GM12878 (cell line): ENCODE results near the gene KCNN1. TPM values are rescaled to one million over a fixed set of nuclear protein-coding genes. Genes with fewer than 3 reads are reported as not detected.

ENCODE experiments used
- CBFB ChIP-seq: IDR thresholded peaks from 2 replicates; pipeline ENCODE4 v1.6.1; 2016; ENCODE audit warnings: antibody characterized with exemption, low read depth
- CEBPB ChIP-seq, 2 experiments: fragments of 150-350 bp in 1 of 2; IDR thresholded peaks; 2 replicates each; pipeline ENCODE4 v1.6.1; 2012 to 2014; ENCODE audit warnings: low read depth in 2 of 2, low read length in 2 of 2, borderline replicate concordance in 1 of 2, inconsistent platforms in 1 of 2
- CHD4 ChIP-seq: fragments of 200-600 bp; sonication (generic); IDR thresholded peaks from 2 replicates; pipeline ENCODE4 v1.6.1; 2016; ENCODE audit warnings: mild to moderate bottlenecking
- CREB1 ChIP-seq: IDR thresholded peaks from 2 replicates; pipeline ENCODE4 v1.6.1; 2012; ENCODE audit warnings: low read depth, mild to moderate bottlenecking, inconsistent platforms
- CREM ChIP-seq: IDR thresholded peaks from 2 replicates; pipeline ENCODE4 v1.6.1; 2014; ENCODE audit warnings: antibody characterized with exemption, low read depth
- CTCF ChIP-seq, 3 experiments: IDR thresholded peaks in 2 of 3; conservative IDR thresholded peaks in 1 of 3; 2 replicates each; pipeline ENCODE4 v1.5.1; 2011; ENCODE audit warnings: low read depth in 3 of 3, low read length in 3 of 3, mild to moderate bottlenecking in 3 of 3, control low read depth in 2 of 3, moderate library complexity in 2 of 3, inconsistent platforms in 1 of 3, mixed read lengths in 1 of 3; ENCODE audit not compliant: control insufficient read depth in 2 of 3, insufficient read depth in 1 of 3; ENCODE audit errors: extremely low read depth in 1 of 3
- CUX1 ChIP-seq: IDR thresholded peaks from 2 replicates; pipeline ENCODE4 v1.6.1; 2012; ENCODE audit warnings: improper control_type of control experiment, low read depth, low read length; ENCODE audit not compliant: insufficient replicate concordance
- FOS ChIP-seq: IDR thresholded peaks from 3 replicates; pipeline ENCODE4 v1.6.1; 2011; ENCODE audit warnings: borderline replicate concordance; ENCODE audit not compliant: insufficient read length; ENCODE audit errors: extremely low read depth
- HCFC1 ChIP-seq: fragments of 150-350 bp; IDR thresholded peaks from 2 replicates; pipeline ENCODE4 v1.6.1; 2014; ENCODE audit warnings: low read length
- IKZF1 ChIP-seq: fragments of 450-650 bp; conservative IDR thresholded peaks from 2 replicates; pipeline ENCODE4 v1.6.1; 2017; ENCODE audit warnings: antibody characterized with exemption, mild to moderate bottlenecking
- MEF2B ChIP-seq: fragments of 450-650 bp; IDR thresholded peaks from 2 replicates; pipeline ENCODE4 v1.6.1; 2018; ENCODE audit warnings: mild to moderate bottlenecking, moderate library complexity; ENCODE audit not compliant: partially characterized antibody, poor library complexity, severe bottlenecking
- MYC ChIP-seq: IDR thresholded peaks from 2 replicates; pipeline ENCODE4 v1.6.1; 2011; ENCODE audit warnings: mild to moderate bottlenecking, low read length, moderate library complexity, inconsistent platforms; ENCODE audit not compliant: insufficient read depth, insufficient replicate concordance, insufficient read length, severe bottlenecking
- NR2F1 ChIP-seq: fragments of 450-650 bp; conservative IDR thresholded peaks from 2 replicates; pipeline ENCODE4 v1.6.1; 2017; ENCODE audit warnings: mild to moderate bottlenecking
- RBBP5 ChIP-seq: fragments of 200-600 bp; sonication (generic); conservative IDR thresholded peaks from 2 replicates; pipeline ENCODE4 v1.6.1; 2016
- RELA ChIP-seq: fragments of 450-650 bp; IDR thresholded peaks from 2 replicates; pipeline ENCODE4 v1.8.0; 2014; ENCODE audit warnings: borderline replicate concordance; ENCODE audit not compliant: partially characterized antibody
- RUNX3 ChIP-seq: IDR thresholded peaks from 2 replicates; pipeline ENCODE4 v1.6.1; 2012; ENCODE audit warnings: low read length, inconsistent platforms
- STAT1 ChIP-seq: fragments of 450-650 bp; conservative IDR thresholded peaks from 2 replicates; pipeline ENCODE4 v1.6.1; 2014; ENCODE audit warnings: antibody characterized with exemption, mild to moderate bottlenecking
- TCF7 ChIP-seq: IDR thresholded peaks from 2 replicates; pipeline ENCODE4 v1.6.1; 2014; ENCODE audit warnings: antibody characterized with exemption, borderline replicate concordance
- ZSCAN29 ChIP-seq: fragments of 450-650 bp; IDR thresholded peaks from 2 replicates; pipeline ENCODE4 v1.6.1; 2017; ENCODE audit warnings: mild to moderate bottlenecking, moderate library complexity
- polyA plus RNA-seq, 11 experiments: library from polyadenylated mRNA; depleted of rRNA in 4 of 11; unstranded in 6 of 11; stranded (reverse) in 5 of 11; fragments of >200 nt; fragmentation: Nextera tagmentation in 4 of 11; fragmentation: Illumina TruSeq in 1 of 11; extraction: Ambion mirVana in 4 of 11; extraction: Trizol in 1 of 11; gene quantifications; 1 replicate in 1 of 11; 2 replicates in 10 of 11; pipeline versions ENCODE4 v1.2.1 to v1.2.3, GENCODE V29; 2011 to 2016; ENCODE audit warnings: inconsistent platforms in 2 of 11, missing spikeins in 2 of 11, low read depth in 1 of 11
- total RNA-seq, 4 experiments: library from RNA; depleted of rRNA in 3 of 4; stranded (reverse); fragments of >200 nt in 3 of 4; fragmentation: Illumina TruSeq in 1 of 4; extraction: Trizol in 1 of 4; gene quantifications; 2 replicates each; pipeline versions ENCODE4 v1.2.1 to v1.2.3, GENCODE V29; 2013 to 2021
- TF ChIP-seq, protein P1 (sequence below): fragments of 450-650 bp; IDR thresholded peaks from 2 replicates; pipeline ENCODE4 v1.6.1; 2017; ENCODE audit warnings: low read depth, mild to moderate bottlenecking, moderate library complexity

Gene KCNN1
- total and polyA plus RNA-seq, 10 of the 15 experiments (the other 5 are each of a cell fraction or from before 2014, with no cell fraction given): 0.02 to 0.95 (median 0.16) TPM; not detected in 1

DNA sequence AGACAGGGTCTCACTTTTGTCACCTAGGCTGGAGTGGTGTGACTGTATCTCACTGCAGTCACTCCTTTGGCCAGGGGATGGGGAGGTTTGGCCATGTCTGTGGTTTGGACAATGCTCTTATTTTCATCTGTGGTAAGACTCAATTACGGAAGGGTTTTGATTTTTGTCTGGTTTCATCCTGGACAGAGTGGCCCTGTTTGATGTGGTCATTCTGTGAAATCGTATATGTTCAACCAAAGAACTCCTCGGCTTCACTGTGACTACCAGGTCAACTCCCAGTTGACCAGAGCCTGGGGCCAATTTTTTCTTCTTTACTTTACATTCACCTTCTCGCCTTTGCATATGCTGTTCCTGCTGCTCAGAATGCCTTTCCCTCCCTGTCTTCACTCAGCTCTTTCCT, 40.9 kb upstream of the KCNN1 start (continued):
- TF ChIP-seq, protein P1, sequence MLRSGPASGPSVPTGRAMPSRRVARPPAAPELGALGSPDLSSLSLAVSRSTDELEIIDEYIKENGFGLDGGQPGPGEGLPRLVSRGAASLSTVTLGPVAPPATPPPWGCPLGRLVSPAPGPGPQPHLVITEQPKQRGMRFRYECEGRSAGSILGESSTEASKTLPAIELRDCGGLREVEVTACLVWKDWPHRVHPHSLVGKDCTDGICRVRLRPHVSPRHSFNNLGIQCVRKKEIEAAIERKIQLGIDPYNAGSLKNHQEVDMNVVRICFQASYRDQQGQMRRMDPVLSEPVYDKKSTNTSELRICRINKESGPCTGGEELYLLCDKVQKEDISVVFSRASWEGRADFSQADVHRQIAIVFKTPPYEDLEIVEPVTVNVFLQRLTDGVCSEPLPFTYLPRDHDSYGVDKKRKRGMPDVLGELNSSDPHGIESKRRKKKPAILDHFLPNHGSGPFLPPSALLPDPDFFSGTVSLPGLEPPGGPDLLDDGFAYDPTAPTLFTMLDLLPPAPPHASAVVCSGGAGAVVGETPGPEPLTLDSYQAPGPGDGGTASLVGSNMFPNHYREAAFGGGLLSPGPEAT: no peak
- TF ChIP-seq RELA: no peak
- no peak for TF ChIP-seq CREM
- peak; percentile 50; the same call in 1 of the 2 replicates for TF ChIP-seq CBFB
- 0 out of 2 replicates have a peak, but pooled peaks have one; percentile 24 for TF ChIP-seq IKZF1
- TF ChIP-seq STAT1: no peak
- no peak for TF ChIP-seq MEF2B
- TF ChIP-seq FOS: no peak
- TF ChIP-seq CEBPB (IDR thresholded peaks at IDR 0.05; ENCODE audit: borderline replicate concordance in 1 of 2, low read depth in 2 of 2, low read length in 2 of 2): 0 out of 4 replicates have a peak, but pooled peaks of 1 of the 2 experiments have one; percentile 38
- no peak for TF ChIP-seq CHD4
- peak; percentile 98 for TF ChIP-seq RUNX3
- no peak for TF ChIP-seq HCFC1
- no peak for TF ChIP-seq MYC
- TF ChIP-seq CUX1: no peak
- no peak for TF ChIP-seq ZSCAN29
- TF ChIP-seq CTCF (IDR thresholded peaks at IDR 0.05 in 2 of 3, conservative IDR thresholded peaks at IDR 0.05 in 1 of 3; ENCODE audit: control insufficient read depth in 2 of 3, extremely low read depth in 1 of 3, insufficient read depth in 1 of 3, low read depth in 3 of 3, low read length in 3 of 3): no peak
- TF ChIP-seq NR2F1: peak; percentile 54; the same call in 1 of the 2 replicates
- no peak for TF ChIP-seq RBBP5
- no peak for TF ChIP-seq CREB1
- TF ChIP-seq TCF7: peak; percentile 96
- TF ChIP-seq, all 136 proteins: peak for 12
